IMR-90 (cell line): ENCODE measurements around the gene HSP90AB1. TPM values are rescaled to one million over a fixed set of nuclear protein-coding genes. Genes with fewer than 3 reads are reported as not detected.

Source experiments
- ATAC-seq: fragments of 200-7000 bp; cut with Tn5 transposase; 2 replicates; pipeline ENCODE4 v1.9.1; 2020; ENCODE audit warnings: low read depth, mild to moderate bottlenecking, moderate library complexity
- BruUV-seq: library from RNA; stranded (reverse); fragments of 400-500 nt; replicated peaks from 2 replicates; lab custom pipeline; 2021; lab: Mats Ljungman, UMichigan
- CTCF ChIA-PET: fragments of 300-600 bp; formaldehyde crosslinking; extraction: SDS; loops from one replicate; lab custom pipeline; 2021; ENCODE audit warnings: antibody characterized with exemption; lab: Yijun Ruan, JAX
- POLR2A ChIA-PET: fragments of 300-600 bp; sonication (Branson Sonifier 250); formaldehyde crosslinking; loops from one replicate; lab custom pipeline; 2022; ENCODE audit warnings: antibody characterized with exemption; ENCODE audit not compliant: unreplicated experiment; lab: Charles Lee
- DNase-seq: peaks from one replicate; pipeline ENCODE4 v3.0.0; 2013
- H2AFZ ChIP-seq: replicated peaks from 2 replicates; pipeline ENCODE3; 2013; ENCODE audit warnings: low read length, mild to moderate bottlenecking; ENCODE audit not compliant: poor library complexity
- H2AK5ac ChIP-seq: 2 replicates; pipeline ENCODE4 v1.6.1; 2013; ENCODE audit warnings: low read depth, low read length, inconsistent platforms
- H2AK9ac ChIP-seq: replicated peaks from 2 replicates; pipeline ENCODE3; 2013; ENCODE audit warnings: mild to moderate bottlenecking, low read depth, low read length, moderate library complexity; ENCODE audit not compliant: poor library complexity
- H2BK120ac ChIP-seq: 2 replicates; pipeline ENCODE4 v1.6.1; 2013; ENCODE audit warnings: low read depth, low read length, inconsistent platforms
- H2BK15ac ChIP-seq: 3 replicates; pipeline ENCODE4 v1.6.1; 2013; ENCODE audit warnings: low read depth, low read length, inconsistent platforms
- H2BK20ac ChIP-seq: 2 replicates; pipeline ENCODE4 v1.6.1; 2013; ENCODE audit warnings: low read depth, mild to moderate bottlenecking, inconsistent platforms, low read length, moderate library complexity
- H2BK5ac ChIP-seq: 2 replicates; pipeline ENCODE4 v1.6.1; 2013; ENCODE audit warnings: mild to moderate bottlenecking, low read depth, low read length, inconsistent platforms; ENCODE audit not compliant: poor library complexity, severe bottlenecking
- H3K14ac ChIP-seq: replicated peaks from 2 replicates; pipeline ENCODE4 v1.6.1; 2013; ENCODE audit warnings: low read depth, low read length, inconsistent platforms
- H3K18ac ChIP-seq: 2 replicates; pipeline ENCODE4 v1.6.1; 2013; ENCODE audit warnings: low read depth, low read length, control low read depth
- H3K23ac ChIP-seq: 2 replicates; pipeline ENCODE4 v1.6.1; 2013; ENCODE audit warnings: low read depth, low read length, inconsistent platforms
- H3K27ac ChIP-seq: 2 replicates; pipeline ENCODE4 v1.5.1; 2013; ENCODE audit warnings: mild to moderate bottlenecking, control low read depth, low read length; ENCODE audit not compliant: insufficient read depth
- H3K27me3 ChIP-seq: 2 replicates; pipeline ENCODE4 v1.6.1; 2013; ENCODE audit warnings: low read length; ENCODE audit not compliant: control insufficient read depth, insufficient read depth
- H3K36me3 ChIP-seq: 2 replicates; pipeline ENCODE4 v1.6.1; 2013; ENCODE audit warnings: low read length, mixed read lengths; ENCODE audit not compliant: control insufficient read depth, insufficient read depth
- H3K4ac ChIP-seq: 2 replicates; pipeline ENCODE4 v1.6.1; 2013; ENCODE audit warnings: low read depth, low read length, inconsistent platforms
- H3K4me1 ChIP-seq: 2 replicates; pipeline ENCODE4 v1.6.1; 2013; ENCODE audit warnings: low read length, mixed read lengths; ENCODE audit not compliant: control insufficient read depth, insufficient read depth
- H3K4me2 ChIP-seq: 2 replicates; pipeline ENCODE4 v1.6.1; 2013; ENCODE audit warnings: low read depth, mild to moderate bottlenecking, control low read depth, low read length, moderate library complexity
- H3K4me3 ChIP-seq: 2 replicates; pipeline ENCODE4 v1.5.1; 2013; ENCODE audit warnings: low read depth, mild to moderate bottlenecking, control low read depth, low read length, moderate library complexity; ENCODE audit not compliant: insufficient read depth
- H3K56ac ChIP-seq: 2 replicates; pipeline ENCODE4 v1.6.1; 2013; ENCODE audit warnings: low read length, inconsistent platforms; ENCODE audit not compliant: insufficient read depth; ENCODE audit errors: extremely low read depth
- H3K79me1 ChIP-seq, 2 experiments: 2 replicates each; pipeline ENCODE4 v1.6.1; 2013; ENCODE audit warnings: low read length in 2 of 2, inconsistent platforms in 1 of 2, low read depth in 1 of 2
- H3K9ac ChIP-seq: 2 replicates; pipeline ENCODE4 v1.6.1; 2013; ENCODE audit warnings: low read depth, low read length, control low read depth
- H3K9me1 ChIP-seq: 2 replicates; pipeline ENCODE4 v1.6.1; 2013; ENCODE audit warnings: low read length, inconsistent platforms; ENCODE audit not compliant: insufficient read depth
- H3K9me3 ChIP-seq: 2 replicates; pipeline ENCODE4 v1.6.1; 2013; ENCODE audit warnings: low read length; ENCODE audit not compliant: control insufficient read depth, insufficient read depth
- H4K20me1 ChIP-seq: 2 replicates; pipeline ENCODE4 v1.6.1; 2013; ENCODE audit warnings: low read length, inconsistent platforms; ENCODE audit not compliant: insufficient read depth
- H4K5ac ChIP-seq: 2 replicates; pipeline ENCODE4 v1.6.1; 2013; ENCODE audit warnings: mild to moderate bottlenecking, low read depth, low read length, control low read depth
- H4K8ac ChIP-seq, 2 experiments: 2 replicates each; pipeline ENCODE4 v1.6.1; 2013; ENCODE audit warnings: low read depth in 2 of 2, low read length in 2 of 2, control low read depth in 1 of 2, inconsistent platforms in 1 of 2
- H4K91ac ChIP-seq: 2 replicates; pipeline ENCODE4 v1.6.1; 2013; ENCODE audit warnings: low read depth, low read length, inconsistent platforms; ENCODE audit not compliant: insufficient read depth
- BHLHE40 ChIP-seq: fragments of 150-350 bp; IDR thresholded peaks from 2 replicates; pipeline ENCODE4 v1.6.1; 2016; ENCODE audit warnings: mild to moderate bottlenecking, low read depth, low read length
- CEBPB ChIP-seq: IDR thresholded peaks from 2 replicates; pipeline ENCODE4 v1.6.1; 2012; ENCODE audit warnings: low read depth, low read length, improper control_type of control experiment
- CHD1 ChIP-seq: IDR thresholded peaks from 2 replicates; pipeline ENCODE4 v1.6.1; 2012; ENCODE audit warnings: low read depth, low read length, improper control_type of control experiment
- CTCF ChIP-seq: conservative IDR thresholded peaks from 2 replicates; pipeline ENCODE4 v1.5.1; 2012; ENCODE audit warnings: mild to moderate bottlenecking, low read depth, low read length, improper control_type of control experiment
- FOS ChIP-seq: fragments of 150-350 bp; IDR thresholded peaks from 2 replicates; pipeline ENCODE4 v1.6.1; 2016; ENCODE audit warnings: low read depth, low read length
- MAFK ChIP-seq: IDR thresholded peaks from 2 replicates; pipeline ENCODE4 v1.6.1; 2012; ENCODE audit warnings: low read depth, low read length, improper control_type of control experiment
- MXI1 ChIP-seq: IDR thresholded peaks from 2 replicates; pipeline ENCODE4 v1.6.1; 2012; ENCODE audit warnings: low read depth, mild to moderate bottlenecking, low read length, moderate library complexity, borderline replicate concordance
- NFE2L2 ChIP-seq: fragments of 150-350 bp; IDR thresholded peaks from 2 replicates; pipeline ENCODE4 v1.6.1; 2016; ENCODE audit warnings: low read depth, mild to moderate bottlenecking, low read length
- RAD21 ChIP-seq: IDR thresholded peaks from 2 replicates; pipeline ENCODE4 v1.6.1; 2012; ENCODE audit warnings: low read length, improper control_type of control experiment
- SMC3 ChIP-seq: fragments of 150-350 bp; IDR thresholded peaks from 2 replicates; pipeline ENCODE4 v1.6.1; 2016; ENCODE audit warnings: low read depth, mild to moderate bottlenecking, antibody characterized with exemption, low read length, moderate library complexity
- WGBS, 2 experiments: methylation state at CpG; one replicate each; pipeline versions ENCODE4 v1.1.5 to v1.1.7; 2013; ENCODE audit warnings: missing lambda C conversion rate in 2 of 2; ENCODE audit not compliant: insufficient read length in 1 of 2; ENCODE audit errors: extremely low coverage in 2 of 2; 5-methylcytosine and 5-hydroxymethylcytosine counted together
- dilution Hi-C: fragments of 300-500 bp; cut with HindIII; formaldehyde crosslinking; loops from one replicate; pipeline ENCODE4 v1.14.3; 2018; ENCODE audit warnings: low sequenced_read_pairs; ENCODE audit not compliant: unreplicated experiment
- in situ Hi-C: fragments of 300-500 bp; cut with MboI; formaldehyde crosslinking; loops from 3 replicates; pipeline ENCODE4 v1.14.3; 2019; ENCODE audit warnings: low sequenced_read_pairs, inconsistent platforms, mixed read lengths
- intact Hi-C: fragments of 100-400 bp; cut with micrococcal nuclease; formaldehyde crosslinking; loops from 2 replicates; pipeline ENCODE4 v1.10.0; 2022
- polyA plus RNA-seq, 3 experiments: library from polyadenylated mRNA; depleted of rRNA; stranded (reverse); fragments of >200 nt; gene quantifications; 2 replicates each; pipeline ENCODE4 v1.2.3, GENCODE V29; 2012; ENCODE audit warnings: low replicate concordance in 1 of 3
- total RNA-seq: library from RNA; depleted of rRNA; stranded (reverse); fragments of >200 nt; gene quantifications from 2 replicates; pipeline ENCODE4 v1.2.3, GENCODE V29; 2012

The HSP90AB1 gene
- total and polyA plus RNA-seq, 2 of the 4 experiments (the other 2 are of a cell fraction), result 887 to 1,307 TPM

DNA sequence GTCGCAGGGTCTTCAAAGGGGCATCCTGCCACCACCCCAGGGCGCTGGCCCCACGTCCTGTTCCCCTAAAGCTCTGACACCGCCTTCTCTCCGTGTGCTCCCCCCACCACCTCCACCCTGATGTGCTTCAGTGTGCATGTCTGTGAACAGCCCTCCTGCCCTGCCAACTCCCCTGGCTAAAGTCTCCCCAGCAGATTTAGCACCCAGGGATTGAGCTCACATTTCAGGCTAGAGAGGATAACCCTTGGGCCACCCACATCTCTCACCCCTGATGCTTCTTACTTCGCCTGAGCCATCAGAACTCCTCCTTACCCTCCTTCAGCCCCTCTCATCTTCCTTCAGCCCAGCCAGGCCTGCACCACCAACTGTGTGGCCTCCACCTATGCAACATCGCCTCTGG is 30.9 kb downstream of the HSP90AB1 start:
- peaks cover 60% of the 10 kb centered on the region for H3K27me3 ChIP-seq
- CTCF ChIA-PET, result no interaction called here
- no peak overlapping the region for H4K8ac ChIP-seq

More for the DNA sequence above, 30.9 kb downstream of the HSP90AB1 start:
- H2BK15ac ChIP-seq, result no peak overlapping the region
- H3K14ac ChIP-seq, result no peak overlapping the region
- no TSS peak for BruUV-seq
- no peaks in the 10 kb centered on the region for H3K9me3 ChIP-seq
- no peak overlapping the region for H2BK5ac ChIP-seq
- no peak overlapping the region for H4K91ac ChIP-seq
- intact Hi-C loops, result no loop called here
- ATAC-seq (no peak), DNase-seq (no peak)
- no peak overlapping the region for H3K23ac ChIP-seq
- TF ChIP-seq FOS (no peak), NFE2L2 (no peak), RAD21 (no peak), SMC3 (no peak), CTCF (no peak), CEBPB (no peak), MXI1 (no peak), BHLHE40 (no peak), MAFK (no peak), CHD1 (no peak)
- no peak overlapping the region for H2BK120ac ChIP-seq
- H3K79me1 ChIP-seq, result no peaks in the 10 kb centered on the region
- POLR2A ChIA-PET, result no interaction called here
- H3K36me3 ChIP-seq, result no peaks in the 10 kb centered on the region
- no peak overlapping the region for H3K27ac ChIP-seq
- no peak overlapping the region for H2AFZ ChIP-seq
- no peak overlapping the region for H2BK20ac ChIP-seq
- in situ Hi-C loops, result no loop called here
- no peak overlapping the region for H3K4ac ChIP-seq
- no peak overlapping the region for H3K56ac ChIP-seq
- no peak overlapping the region for H4K5ac ChIP-seq
- no peaks in the 10 kb centered on the region for H3K4me1 ChIP-seq
- dilution Hi-C loops, result no loop called here
- H2AK5ac ChIP-seq, result no peak overlapping the region
- 89% methylated on average over 3 of the region's 7 CpGs; no CpG with 5 or more reads in 1 of the 2 experiments for WGBS, 2 experiments
- H2AK9ac ChIP-seq, result no peak overlapping the region
- H3K4me3 ChIP-seq, result no peak overlapping the region
- H3K9ac ChIP-seq, result no peak overlapping the region
- H3K4me2 ChIP-seq, result no peak overlapping the region
- peaks cover 4% of the 10 kb centered on the region; the same call in 1 of the 2 replicates for H3K9me1 ChIP-seq
- H3K18ac ChIP-seq, result no peak overlapping the region
- no peaks in the 10 kb centered on the region; the same call in 1 of the 2 replicates for H4K20me1 ChIP-seq
